HepG2 (cell line): ENCODE measurements around the gene TAF11L14. TPM values are rescaled to one million over a fixed set of nuclear protein-coding genes. Genes with fewer than 3 reads are reported as not detected.

Experiments
- polyA plus RNA-seq, 8 experiments: library from polyadenylated mRNA; depleted of rRNA in 3 of 8; stranded (reverse) in 7 of 8; unstranded in 1 of 8; fragments of >200 nt; fragmentation: Illumina TruSeq in 4 of 8; extraction: Trizol in 4 of 8; gene quantifications; 2 replicates each; pipeline versions ENCODE4 v1.2.1 to v1.2.3, GENCODE V29; 2011 to 2016; ENCODE audit warnings: low read depth in 4 of 8, missing spikeins in 1 of 8, mixed read lengths in 1 of 8; ENCODE audit not compliant: insufficient read depth in 1 of 8
- small RNA-seq, 3 experiments: library from RNA; depleted of rRNA; stranded (forward); fragments of <200 nt; gene quantifications; one replicate each; pipeline ENCODE3, GENCODE V24; 2012; ENCODE audit warnings: low read depth in 2 of 3, low replicate concordance in 1 of 3; ENCODE audit not compliant: insufficient read length in 3 of 3, insufficient read depth in 2 of 3
- total RNA-seq, 5 experiments: library from RNA; depleted of rRNA; stranded (reverse); fragments of >200 nt; fragmentation: Illumina TruSeq; extraction: Trizol; gene quantifications; 2 replicates each; pipeline ENCODE4 v1.2.3, GENCODE V29; 2016; ENCODE audit warnings: low read depth in 1 of 5

The TAF11L14 gene
- total and polyA plus RNA-seq, 2 of the 13 experiments (the other 11 are each of a cell fraction or from before 2014, with no cell fraction given): not detected

Small RNA genes within 50 kb of the gene (small RNA-seq; reads per million reads assigned to genes)
- gene AC233724.1 (0 reads per million in 3 experiments), gene AC233724.12 (0 reads per million in 3 experiments), gene AC233724.2 (0 reads per million in 3 experiments), gene AC233724.3 (0 reads per million in 3 experiments), gene AC233724.4 (0 reads per million in 3 experiments), gene AC233724.6 (0 reads per million in 3 experiments), gene AC233724.7 (0 reads per million in 3 experiments)

Other genes with a start within 250 kb of the TAF11L14 start
- not detected in 2 replicates for gene TAF11L2, start 136.2 kb upstream of the TAF11L14 start, total RNA-seq (2016; rRNA removed; fragmentation: Illumina TruSeq; extraction: Trizol)
- gene TAF11L2, start 136.2 kb upstream of the TAF11L14 start, polyA plus RNA-seq (2011; rRNA removed): not detected in 2 replicates
- not detected in 2 replicates for gene TAF11L3, start 116.1 kb upstream of the TAF11L14 start, total RNA-seq (2016; rRNA removed; fragmentation: Illumina TruSeq; extraction: Trizol)
- gene TAF11L3, start 116.1 kb upstream of the TAF11L14 start, polyA plus RNA-seq (2011; rRNA removed): not detected in 2 replicates
- gene TAF11L4, start 112.7 kb upstream of the TAF11L14 start, total RNA-seq (2016; rRNA removed; fragmentation: Illumina TruSeq; extraction: Trizol): not detected in 2 replicates
- not detected in 2 replicates for gene TAF11L4, start 112.7 kb upstream of the TAF11L14 start, polyA plus RNA-seq (2011; rRNA removed)
- gene TAF11L5, start 109.2 kb upstream of the TAF11L14 start, total RNA-seq (2016; rRNA removed; fragmentation: Illumina TruSeq; extraction: Trizol): not detected in 2 replicates
- not detected in 2 replicates for gene TAF11L5, start 109.2 kb upstream of the TAF11L14 start, polyA plus RNA-seq (2011; rRNA removed)
- gene TAF11L6, start 105.8 kb upstream of the TAF11L14 start, total RNA-seq (2016; rRNA removed; fragmentation: Illumina TruSeq; extraction: Trizol): not detected in 2 replicates
- gene TAF11L6, start 105.8 kb upstream of the TAF11L14 start, polyA plus RNA-seq (2011; rRNA removed): not detected in 2 replicates
- gene TAF11L7, start 48.7 kb upstream of the TAF11L14 start, total RNA-seq (2016; rRNA removed; fragmentation: Illumina TruSeq; extraction: Trizol): not detected in 2 replicates
- not detected in 2 replicates for gene TAF11L7, start 48.7 kb upstream of the TAF11L14 start, polyA plus RNA-seq (2011; rRNA removed)
- gene TAF11L8, start 43.5 kb upstream of the TAF11L14 start, total RNA-seq (2016; rRNA removed; fragmentation: Illumina TruSeq; extraction: Trizol): not detected in 2 replicates
- gene TAF11L8, start 43.5 kb upstream of the TAF11L14 start, polyA plus RNA-seq (2011; rRNA removed): not detected in 2 replicates
- not detected in 2 replicates for gene TAF11L9, start 40.1 kb upstream of the TAF11L14 start, total RNA-seq (2016; rRNA removed; fragmentation: Illumina TruSeq; extraction: Trizol)
- gene TAF11L9, start 40.1 kb upstream of the TAF11L14 start, polyA plus RNA-seq (2011; rRNA removed): not detected in 2 replicates
- not detected in 2 replicates for gene TAF11L10, start 36.6 kb upstream of the TAF11L14 start, total RNA-seq (2016; rRNA removed; fragmentation: Illumina TruSeq; extraction: Trizol)
- gene TAF11L10, start 36.6 kb upstream of the TAF11L14 start, polyA plus RNA-seq (2011; rRNA removed): not detected in 2 replicates
- not detected in 2 replicates for gene TAF11L11, start 30.3 kb upstream of the TAF11L14 start, total RNA-seq (2016; rRNA removed; fragmentation: Illumina TruSeq; extraction: Trizol)
- not detected in 2 replicates for gene TAF11L11, start 30.3 kb upstream of the TAF11L14 start, polyA plus RNA-seq (2011; rRNA removed)
- gene TAF11L12, start 24.1 kb upstream of the TAF11L14 start, total RNA-seq (2016; rRNA removed; fragmentation: Illumina TruSeq; extraction: Trizol): not detected in 2 replicates
- not detected in 2 replicates for gene TAF11L12, start 24.1 kb upstream of the TAF11L14 start, polyA plus RNA-seq (2011; rRNA removed)
- gene TAF11L13, start 2.4 kb upstream of the TAF11L14 start, total RNA-seq (2016; rRNA removed; fragmentation: Illumina TruSeq; extraction: Trizol): not detected in 2 replicates
- not detected in 2 replicates for gene TAF11L13, start 2.4 kb upstream of the TAF11L14 start, polyA plus RNA-seq (2011; rRNA removed)